GM12801 (cell line): Measurements from ENCODE around the gene CHSY1.

Source experiments
- CTCF ChIP-seq: IDR thresholded peaks from one replicate; pipeline ENCODE4 v1.5.1; 2011; ENCODE audit warnings: control low read depth; ENCODE audit not compliant: insufficient read length; ENCODE audit errors: extremely low read depth

CHSY1 gene

DNA sequence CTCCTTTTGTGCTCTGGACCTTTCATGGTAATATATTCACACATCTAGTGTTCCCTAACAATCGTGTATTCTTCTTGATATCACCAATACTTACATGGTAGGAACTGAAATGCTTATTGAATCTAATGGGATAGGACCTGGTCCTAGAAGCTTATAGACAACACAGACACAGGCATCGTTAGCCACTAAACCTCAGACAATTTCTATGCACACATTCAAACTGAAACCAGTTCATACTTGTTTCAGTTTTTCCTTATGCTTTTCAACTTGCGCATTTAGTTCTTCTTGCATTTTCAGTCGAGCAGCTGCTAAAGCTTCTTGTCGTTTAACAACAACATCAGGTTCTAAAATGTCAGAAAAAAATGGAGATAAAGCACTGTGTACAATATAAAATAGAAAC lies 23.2 kb upstream of the CHSY1 start:
- no peak for TF ChIP-seq CTCF

DNA sequence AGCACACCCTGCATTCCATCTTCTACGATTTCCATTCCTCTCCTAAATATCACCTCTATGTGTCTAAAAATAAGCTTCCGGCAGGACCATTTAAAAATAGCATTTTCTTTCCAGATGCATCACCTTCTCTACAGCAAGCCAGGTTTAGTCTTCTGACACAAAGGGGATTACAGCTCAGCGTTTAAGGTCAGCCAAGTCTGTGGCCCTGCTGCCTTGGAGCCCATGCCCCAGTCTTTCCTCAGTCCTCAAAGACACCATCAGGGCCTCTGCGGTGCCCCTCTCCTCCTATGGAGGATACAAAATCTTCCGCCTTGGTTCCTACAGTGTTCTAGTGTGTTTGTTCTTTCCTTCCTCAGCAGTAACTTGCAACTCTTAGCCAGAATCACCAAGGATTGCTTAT lies 21.7 kb upstream of the CHSY1 start:
- TF ChIP-seq CTCF: no peak

GRCh38 chr15:101272584-101272983 lies 20.7 kb upstream of the CHSY1 start:
- TF ChIP-seq CTCF: no peak

DNA sequence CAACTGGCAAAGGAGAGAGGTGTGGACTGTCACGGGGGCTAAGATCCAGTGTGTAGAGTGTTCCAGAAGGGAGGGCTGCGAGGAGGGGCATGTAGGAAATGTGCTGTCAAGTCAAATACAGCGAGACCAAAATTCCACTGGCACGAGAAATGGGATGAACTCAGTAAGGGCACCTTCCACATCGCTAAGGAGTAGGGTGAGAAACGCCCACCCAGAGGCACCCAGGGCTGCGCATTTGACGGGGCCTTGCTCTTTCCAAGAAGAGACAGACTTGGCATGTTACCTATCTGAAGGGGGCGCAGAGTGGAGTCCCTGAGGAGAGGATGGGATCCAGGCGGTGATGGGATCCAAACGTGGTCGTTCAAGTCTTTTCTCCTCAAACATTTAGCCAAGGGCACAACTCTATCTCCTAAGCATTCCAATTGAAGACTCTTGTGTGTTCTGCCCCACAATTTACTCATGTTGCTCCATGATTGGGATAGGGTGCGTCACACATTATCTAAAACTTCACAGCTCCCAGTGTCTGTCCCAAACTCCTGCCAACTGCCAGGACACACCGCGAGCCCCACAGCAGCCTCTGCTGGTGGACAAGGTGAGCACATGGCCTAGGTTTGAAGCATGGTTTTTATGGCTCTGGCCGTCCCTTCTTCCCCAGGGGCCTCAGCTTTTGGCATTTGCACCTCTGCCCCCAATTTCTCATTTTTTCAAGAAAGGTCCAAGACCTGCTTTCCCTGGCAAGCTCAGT lies 17.8 kb upstream of the CHSY1 start:
- TF ChIP-seq CTCF: no peak

DNA sequence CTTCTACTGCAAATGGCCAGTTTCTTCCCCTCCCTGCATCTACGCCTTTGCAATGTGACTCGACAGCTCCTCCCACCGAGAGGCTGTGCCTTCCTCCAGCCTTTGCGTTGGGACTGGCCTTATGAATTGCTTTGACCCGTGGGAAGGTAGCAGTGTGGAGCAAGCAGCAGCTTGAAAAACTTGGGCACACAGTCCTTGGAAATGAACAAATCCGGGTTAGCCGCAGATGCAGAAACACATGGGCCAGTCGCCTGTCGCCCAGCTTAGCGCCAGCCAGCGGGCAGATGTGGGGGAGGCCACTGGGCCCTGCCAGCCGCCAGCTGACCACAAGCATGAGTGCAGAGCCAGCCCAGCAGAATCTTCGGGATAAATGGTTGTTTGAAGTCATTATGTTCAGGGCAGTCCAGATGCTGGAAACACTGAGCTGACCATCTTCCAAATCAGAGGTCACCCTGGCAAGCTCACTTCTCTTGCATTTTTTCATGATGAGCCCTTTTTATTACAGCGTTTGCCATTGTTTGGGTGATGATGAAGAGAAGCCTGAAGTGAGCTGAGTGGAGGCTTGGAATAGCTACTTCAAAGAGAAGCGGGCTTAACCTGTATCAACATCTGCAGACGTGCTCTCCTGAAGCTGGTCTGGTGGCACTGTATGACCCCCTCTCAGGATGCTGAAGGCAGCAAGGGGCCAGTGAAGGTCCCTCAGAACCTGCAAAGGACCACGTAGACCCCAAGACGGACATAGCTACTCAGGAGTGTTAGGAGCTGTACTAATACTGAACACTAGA lies 15.7 kb upstream of the CHSY1 start:
- no peak for TF ChIP-seq CTCF

DNA sequence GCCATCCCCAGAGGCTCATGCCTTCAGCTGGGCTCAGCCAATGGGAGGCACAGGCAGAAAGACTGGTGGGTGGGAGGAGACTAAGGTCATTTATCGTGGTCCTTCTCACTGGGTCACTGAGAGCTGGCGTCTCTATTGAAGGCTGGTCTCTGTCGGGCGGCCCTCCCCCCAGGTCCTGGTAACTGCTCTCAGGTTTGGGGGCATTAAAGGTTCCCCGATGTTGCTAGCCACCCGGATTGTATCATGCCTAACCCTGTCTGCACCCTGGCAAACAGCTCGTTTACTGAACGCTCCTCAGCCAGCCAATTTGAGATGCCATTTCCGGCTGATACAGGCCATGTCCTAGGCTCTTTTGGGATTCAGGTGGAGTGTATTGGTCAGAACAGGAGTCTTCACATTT lies 14.9 kb upstream of the CHSY1 start:
- TF ChIP-seq CTCF: no peak

DNA sequence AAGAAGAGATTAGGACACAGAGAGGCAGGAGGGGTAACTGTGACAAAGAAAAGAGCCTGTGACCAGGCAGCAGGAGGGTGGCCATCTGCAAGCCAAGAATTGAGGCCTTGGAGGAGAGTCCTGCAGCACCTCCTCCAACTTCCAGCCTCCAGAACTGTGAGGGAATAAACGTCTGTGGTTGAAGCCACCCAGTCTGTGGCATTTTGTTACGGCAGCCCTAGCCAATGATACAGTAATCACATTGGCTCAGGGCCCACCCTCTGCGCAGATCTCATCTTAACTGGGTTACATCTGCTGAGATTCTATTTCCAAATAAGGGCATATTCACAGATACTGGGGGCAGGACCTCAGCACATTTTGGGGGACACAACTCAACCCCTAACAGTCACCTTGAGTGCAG lies 14.2 kb upstream of the CHSY1 start:
- TF ChIP-seq CTCF: no peak
